Right lobe of liver (tissue), 6 donors: Measurements from ENCODE around the gene DLGAP3. TPM values are rescaled to one million over a fixed set of nuclear protein-coding genes. Genes with fewer than 3 reads are reported as not detected.

Source experiments
- ATAC-seq, 4 donors: fragments of 200-7000 bp; cut with Tn5 transposase; one replicate each; pipeline ENCODE4 v1.9.1; 2020; ENCODE audit warnings: mild to moderate bottlenecking in 4 of 4, moderate library complexity in 4 of 4
- DNase-seq, 3 donors: peaks; one replicate each; pipeline ENCODE4 v3.0.0-alpha.2; 2020
- H3K27ac ChIP-seq, 3 donors: fragments of 200-600 bp; one replicate each; pipeline ENCODE4 v1.8.0; 2022
- H3K27me3 ChIP-seq, 2 donors: fragments of 200-600 bp; one replicate each; pipeline ENCODE4 v1.8.0; 2022
- H3K36me3 ChIP-seq, 4 donors: fragments of 200-600 bp; sonication (generic) in 1 of 4; one replicate each; pipeline versions ENCODE4 v1.5.1 to v1.8.0; 2017 to 2022; ENCODE audit warnings: control low read depth in 1 of 4
- H3K4me1 ChIP-seq, 4 donors: fragments of 200-600 bp; sonication (generic) in 1 of 4; one replicate each; pipeline versions ENCODE4 v1.5.1 to v1.8.0; 2017 to 2022; ENCODE audit warnings: control low read depth in 1 of 4
- H3K4me3 ChIP-seq, 3 donors: fragments of 200-600 bp; one replicate each; pipeline ENCODE4 v1.8.0; 2022
- H3K9me3 ChIP-seq, 4 donors: fragments of 200-600 bp; sonication (generic) in 1 of 4; one replicate each; pipeline versions ENCODE4 v1.5.1 to v1.8.0; 2017 to 2022; ENCODE audit warnings: control low read depth in 1 of 4
- POLR2A ChIP-seq: fragments of 450-650 bp; IDR thresholded peaks from one replicate; pipeline ENCODE4 v1.6.1; 2017; ENCODE audit warnings: antibody characterized with exemption, mild to moderate bottlenecking
- WGBS: methylation state at CpG from one replicate; pipeline ENCODE4 v1.1.6; 2018; ENCODE audit warnings: low coverage, low lambda C conversion rate; ENCODE audit not compliant: insufficient coverage; ENCODE audit errors: missing lambda C conversion rate; 5-methylcytosine and 5-hydroxymethylcytosine counted together
- intact Hi-C, 2 donors: fragments of 100-400 bp; cut with DNase I; formaldehyde crosslinking; loops; one replicate each; pipeline versions ENCODE4 v1.11.2 to v1.14.1; 2022
- total RNA-seq, 6 experiments: library from RNA; depleted of rRNA in 2 of 6; stranded (reverse); fragments of >200 nt in 2 of 6; fragmentation: NEBNext Ultra II Directional in 3 of 6; extraction: Animal tissue kit (Norgen Biotek cat#: 25700) in 3 of 6; gene quantifications; one replicate each; pipeline versions ENCODE4 v1.1.0 to v1.2.4, GENCODE V29; 2016 to 2023
- TF ChIP-seq, protein P1 (sequence below), 4 donors: fragments of 200-600 bp in 3 of 4; fragments of 450-650 bp in 1 of 4; IDR thresholded peaks; one replicate each; pipeline versions ENCODE4 v1.5.1 to v1.8.0; 2016 to 2022; ENCODE audit warnings: antibody characterized with exemption in 4 of 4, mild to moderate bottlenecking in 2 of 4
- donor health status: DM: no; HTN: yes; CAD: no.
- donor health status: DM: no; HTN: no; CAD: no.
- donor health status: DM: no; HTN: no; CAD: no.
- donor health status: DM: no; HTN: yes; CAD: no.
- donor health status: DM: no; HTN: yes; CAD: no.

The DLGAP3 gene
- total RNA-seq, 6 experiments from 2014 or later: 0.07 to 0.13 TPM; not detected in 4

DNA sequence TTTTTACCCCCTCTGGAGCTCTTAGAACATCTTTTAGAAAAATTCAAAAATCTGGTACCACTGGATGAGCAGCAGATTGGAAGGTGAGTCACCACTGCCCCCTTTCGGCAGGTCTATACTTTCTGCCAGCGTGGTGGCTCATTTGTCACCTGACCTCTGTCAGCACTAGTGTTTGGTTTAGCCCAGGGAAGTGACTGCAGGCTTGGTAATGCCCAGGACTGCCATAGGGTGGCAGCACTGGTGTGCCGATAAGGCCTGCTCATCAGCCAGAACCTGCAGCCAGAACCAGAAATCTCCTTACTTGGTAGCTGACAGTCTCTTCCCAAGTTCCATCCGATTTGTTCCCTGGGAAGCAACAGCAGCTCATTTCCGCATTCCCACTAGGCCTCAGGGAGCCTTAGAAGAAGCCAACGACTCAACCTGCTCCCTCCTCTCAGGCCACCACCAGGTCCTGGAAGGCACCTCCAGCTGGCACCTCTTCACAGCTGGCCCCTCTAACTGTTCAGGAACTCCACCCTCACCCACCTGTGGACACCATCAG, 76.7 kb downstream of the DLGAP3 start:
- intact Hi-C loops: loop anchor here in 1 of 2 donors (5.0 kb wide), 1 partner anchor 65 kb away; no protein-coding TSS in a partner anchor
- WGBS: 16% methylated on average over 5 of the region's 6 CpGs

DNA sequence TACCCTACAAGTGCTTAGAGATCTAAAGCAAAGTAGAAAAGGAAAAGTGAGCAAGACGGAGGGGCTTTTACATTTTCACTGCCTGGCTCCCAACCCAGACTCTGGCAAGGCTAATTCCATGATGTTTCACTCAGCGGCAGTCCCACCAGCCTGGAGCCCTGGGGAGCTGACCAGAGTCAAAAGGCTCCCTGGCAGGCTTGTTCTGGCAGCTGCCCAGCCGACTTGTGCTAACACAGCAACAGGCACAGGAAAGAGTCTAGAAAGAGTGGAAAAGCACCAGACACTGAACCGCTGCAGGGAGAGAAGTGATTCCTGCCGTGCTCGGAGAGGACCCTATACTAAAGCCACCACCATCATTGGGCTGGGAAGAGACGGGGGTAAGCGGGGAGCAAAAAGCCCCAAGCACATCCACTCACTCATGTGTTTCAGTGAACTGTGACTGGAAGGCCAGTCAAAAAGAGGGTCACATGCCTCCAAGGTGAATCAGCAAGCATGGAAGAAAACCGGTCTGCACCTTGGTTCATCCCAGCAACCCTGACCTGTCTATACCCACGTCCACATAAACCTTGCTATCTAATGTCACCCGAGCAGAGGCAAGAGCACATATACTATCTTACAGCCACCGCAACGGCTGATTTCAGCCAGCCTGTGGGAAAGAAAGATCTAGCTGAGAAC, 77.9 kb downstream of the DLGAP3 start:
- peaks cover 0 to 20% (median 6%) of the 10 kb centered on the region in 4 donors for H3K4me1 ChIP-seq
- H3K27me3 ChIP-seq: no peaks in the 10 kb centered on the region
- WGBS: 24% methylated on average over 13 of the region's 13 CpGs
- peak; percentile 83 to 90 (median 89) for DNase-seq
- peak overlapping the region; percentile 25 to 47 (median 43) for H3K27ac ChIP-seq
- H3K4me3 ChIP-seq: peak overlapping the region in 1 of 3 donors; percentile 1
- intact Hi-C loops: loop anchor here in 1 of 2 donors (5.0 kb wide), 1 partner anchor 64 kb away; no protein-coding TSS in a partner anchor
- ATAC-seq: peak; percentile 46 to 76 (median 64)
- H3K36me3 ChIP-seq: peaks cover 3 to 25% (median 13%) of the 10 kb centered on the region in 4 donors
- TF ChIP-seq, protein P1, sequence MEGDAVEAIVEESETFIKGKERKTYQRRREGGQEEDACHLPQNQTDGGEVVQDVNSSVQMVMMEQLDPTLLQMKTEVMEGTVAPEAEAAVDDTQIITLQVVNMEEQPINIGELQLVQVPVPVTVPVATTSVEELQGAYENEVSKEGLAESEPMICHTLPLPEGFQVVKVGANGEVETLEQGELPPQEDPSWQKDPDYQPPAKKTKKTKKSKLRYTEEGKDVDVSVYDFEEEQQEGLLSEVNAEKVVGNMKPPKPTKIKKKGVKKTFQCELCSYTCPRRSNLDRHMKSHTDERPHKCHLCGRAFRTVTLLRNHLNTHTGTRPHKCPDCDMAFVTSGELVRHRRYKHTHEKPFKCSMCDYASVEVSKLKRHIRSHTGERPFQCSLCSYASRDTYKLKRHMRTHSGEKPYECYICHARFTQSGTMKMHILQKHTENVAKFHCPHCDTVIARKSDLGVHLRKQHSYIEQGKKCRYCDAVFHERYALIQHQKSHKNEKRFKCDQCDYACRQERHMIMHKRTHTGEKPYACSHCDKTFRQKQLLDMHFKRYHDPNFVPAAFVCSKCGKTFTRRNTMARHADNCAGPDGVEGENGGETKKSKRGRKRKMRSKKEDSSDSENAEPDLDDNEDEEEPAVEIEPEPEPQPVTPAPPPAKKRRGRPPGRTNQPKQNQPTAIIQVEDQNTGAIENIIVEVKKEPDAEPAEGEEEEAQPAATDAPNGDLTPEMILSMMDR (IDR thresholded peaks at IDR 0.05): no peak
- no peak for TF ChIP-seq POLR2A
- no peaks in the 10 kb centered on the region for H3K9me3 ChIP-seq

More for the DNA sequence above, 76.7 kb downstream of the DLGAP3 start:
- no peaks in the 10 kb centered on the region for H3K27me3 ChIP-seq
- TF ChIP-seq, protein P1 (IDR thresholded peaks at IDR 0.05): peak; percentile 97 to 100 (median 99)
- no peak for TF ChIP-seq POLR2A
- no peak overlapping the region for H3K4me3 ChIP-seq
- DNase-seq (peak; percentile 85 to 92 (median 91)), ATAC-seq (peak; percentile 99 to 100 (median 100))
- H3K4me1 ChIP-seq: peaks cover 0 to 24% (median 7%) of the 10 kb centered on the region in 4 donors
- peaks cover 3 to 25% (median 13%) of the 10 kb centered on the region in 4 donors for H3K36me3 ChIP-seq
- peak overlapping the region in 1 of 3 donors; percentile 9 for H3K27ac ChIP-seq
- H3K9me3 ChIP-seq: no peaks in the 10 kb centered on the region

DNA sequence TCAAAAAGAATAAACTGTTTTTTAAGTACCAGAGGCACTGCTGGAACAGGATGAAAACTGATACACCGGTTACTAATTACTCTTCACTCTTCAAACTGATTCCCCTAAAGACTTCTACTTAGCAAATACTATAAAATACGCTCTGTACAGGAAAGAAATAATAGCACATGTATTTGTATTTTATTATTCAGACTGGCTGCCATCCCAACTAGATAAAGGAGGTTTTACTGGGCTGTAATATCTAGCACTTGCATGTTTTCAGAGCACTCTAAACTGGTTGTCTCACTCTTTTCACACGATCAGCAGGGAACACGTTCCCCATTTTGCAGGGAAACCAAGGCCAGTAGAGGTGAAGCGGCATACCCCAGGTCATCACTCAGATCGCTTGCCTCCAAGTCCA, 79.1 kb downstream of the DLGAP3 start:
- Histone ChIP-seq H3K27me3 (no peaks in the 10 kb centered on the region), H3K27ac (no peak overlapping the region), H3K4me3 (no peak overlapping the region), H3K9me3 (no peaks in the 10 kb centered on the region), H3K36me3 (peaks cover 3 to 16% (median 10%) of the 10 kb centered on the region in 4 donors), H3K4me1 (peaks cover 0 to 20% (median 6%) of the 10 kb centered on the region in 4 donors)
- no peak for DNase-seq
- ATAC-seq: no peak
- intact Hi-C loops: loop anchor here in 1 of 2 donors (5.0 kb wide), 1 partner anchor 63 kb away; no protein-coding TSS in a partner anchor
- WGBS: 55% methylated on average over 4 of the region's 6 CpGs
- TF ChIP-seq, protein P1 (IDR thresholded peaks at IDR 0.05): no peak
- TF ChIP-seq POLR2A: no peak

DNA sequence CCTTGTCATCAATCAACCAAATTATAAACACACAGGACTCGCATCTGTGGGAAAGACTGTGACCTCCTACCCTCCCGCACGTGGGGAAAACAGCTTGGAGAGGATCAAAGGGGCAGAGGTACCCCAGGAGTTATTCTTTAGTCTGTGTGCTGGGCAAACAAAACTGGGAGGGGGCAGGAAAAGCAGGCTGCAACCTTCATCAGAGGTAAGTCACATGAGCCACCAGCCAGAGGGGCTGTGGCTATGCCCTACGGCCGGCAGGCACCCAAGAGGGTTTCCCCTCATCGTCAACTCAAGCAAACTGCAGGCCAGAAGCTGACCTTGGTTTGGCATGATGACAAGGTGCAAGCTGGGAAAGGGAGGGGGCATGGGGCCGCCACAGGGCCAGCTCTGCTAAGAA, 82.4 kb downstream of the DLGAP3 start:
- H3K36me3 ChIP-seq: no peaks in the 10 kb centered on the region
- H3K9me3 ChIP-seq: no peaks in the 10 kb centered on the region
- intact Hi-C loops: no loop called here
- H3K27me3 ChIP-seq: no peaks in the 10 kb centered on the region
- H3K4me3 ChIP-seq: no peak overlapping the region
- TF ChIP-seq, protein P1 (IDR thresholded peaks at IDR 0.05): no peak
- TF ChIP-seq POLR2A: no peak
- peaks cover 0 to 21% (median 6%) of the 10 kb centered on the region in 4 donors for H3K4me1 ChIP-seq
- 82% methylated on average over 3 of the region's 7 CpGs for WGBS
- DNase-seq (no peak), ATAC-seq (no peak)
- H3K27ac ChIP-seq: no peak overlapping the region
